Activated CD4-positive, CD25-positive, alpha-beta regulatory T cell treated with anti-CD3 and anti-CD28 coated beads, Interleukin-2, amount 50 U/mL, for 16 hours (primary cell): Measurements from ENCODE around the gene COPG1.
"Not testable (repeated sequence)": the region's sequence is repeated elsewhere in the genome, so short reads cannot be mapped to it uniquely, and the experiment has no call there.

ENCODE experiments used
- DNase-seq: peaks from one replicate; pipeline ENCODE4 v3.0.0-alpha.2; 2020; ENCODE audit warnings: low read depth, low spot score

The COPG1 gene, protein sequence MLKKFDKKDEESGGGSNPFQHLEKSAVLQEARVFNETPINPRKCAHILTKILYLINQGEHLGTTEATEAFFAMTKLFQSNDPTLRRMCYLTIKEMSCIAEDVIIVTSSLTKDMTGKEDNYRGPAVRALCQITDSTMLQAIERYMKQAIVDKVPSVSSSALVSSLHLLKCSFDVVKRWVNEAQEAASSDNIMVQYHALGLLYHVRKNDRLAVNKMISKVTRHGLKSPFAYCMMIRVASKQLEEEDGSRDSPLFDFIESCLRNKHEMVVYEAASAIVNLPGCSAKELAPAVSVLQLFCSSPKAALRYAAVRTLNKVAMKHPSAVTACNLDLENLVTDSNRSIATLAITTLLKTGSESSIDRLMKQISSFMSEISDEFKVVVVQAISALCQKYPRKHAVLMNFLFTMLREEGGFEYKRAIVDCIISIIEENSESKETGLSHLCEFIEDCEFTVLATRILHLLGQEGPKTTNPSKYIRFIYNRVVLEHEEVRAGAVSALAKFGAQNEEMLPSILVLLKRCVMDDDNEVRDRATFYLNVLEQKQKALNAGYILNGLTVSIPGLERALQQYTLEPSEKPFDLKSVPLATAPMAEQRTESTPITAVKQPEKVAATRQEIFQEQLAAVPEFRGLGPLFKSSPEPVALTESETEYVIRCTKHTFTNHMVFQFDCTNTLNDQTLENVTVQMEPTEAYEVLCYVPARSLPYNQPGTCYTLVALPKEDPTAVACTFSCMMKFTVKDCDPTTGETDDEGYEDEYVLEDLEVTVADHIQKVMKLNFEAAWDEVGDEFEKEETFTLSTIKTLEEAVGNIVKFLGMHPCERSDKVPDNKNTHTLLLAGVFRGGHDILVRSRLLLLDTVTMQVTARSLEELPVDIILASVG

GRCh38 chr3:129249284-129250065 is at the start of gene COPG1:
Gene COPG1 (plus strand): TSS chr3:129249606. CDS start chr3:129249710, 104 bp downstream.
- peak; percentile 65 for DNase-seq

DNA sequence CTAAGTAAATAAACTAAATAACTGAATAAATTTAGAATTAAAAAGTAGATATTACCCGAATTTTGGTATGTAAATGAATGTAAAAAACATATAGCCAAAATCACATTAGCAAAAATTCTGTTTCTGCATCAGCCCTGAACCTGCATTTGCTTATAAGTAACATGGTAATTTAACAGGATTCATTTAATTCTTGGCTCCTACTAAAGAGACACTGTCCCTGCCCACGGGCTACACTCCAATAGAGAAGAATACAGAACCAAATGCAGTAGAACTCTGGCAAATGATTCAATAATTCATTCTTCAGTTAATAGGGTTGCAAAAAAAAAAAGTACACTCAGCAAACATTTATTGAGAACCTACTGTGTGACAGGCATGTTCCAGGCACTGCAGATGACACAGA is 44.9 kb upstream of the COPG1 start:
- DNase-seq, result no peak

DNA sequence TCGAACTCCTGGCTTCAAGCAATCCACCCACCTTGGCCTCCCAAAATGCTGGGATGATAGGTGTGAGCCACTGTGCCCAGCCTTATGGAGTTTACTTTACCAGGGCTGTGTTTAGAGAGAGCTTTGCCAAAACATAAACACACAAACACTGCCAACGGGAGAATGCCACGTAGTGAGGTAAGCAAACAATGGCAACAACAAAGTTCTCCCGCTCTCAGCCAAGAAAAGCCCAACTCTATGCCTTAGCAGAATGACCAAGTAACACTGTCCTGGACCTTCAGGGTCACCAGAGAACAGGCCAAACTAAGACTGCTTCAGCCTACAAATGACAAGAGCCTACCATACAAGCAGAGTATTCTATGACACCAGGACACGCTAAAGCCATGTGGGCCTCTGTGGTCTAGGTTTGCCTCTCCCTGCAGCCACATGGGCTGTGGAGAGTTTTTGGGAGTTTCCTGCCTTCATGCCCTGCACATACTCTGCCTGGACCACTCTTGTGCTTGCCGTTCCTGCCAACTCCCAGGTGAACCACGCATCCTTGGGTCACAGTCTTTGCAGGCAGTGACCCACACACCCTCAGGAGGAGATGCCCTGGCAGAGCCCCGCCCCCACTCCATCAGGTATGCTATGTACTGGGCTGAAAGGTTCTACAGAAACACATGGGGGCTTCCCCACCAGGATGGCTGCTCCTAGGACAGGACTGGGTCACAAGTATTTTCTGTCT is 44.1 kb upstream of the COPG1 start:
- no peak for DNase-seq

GRCh38 chr3:129207479-129207878 is 41.9 kb upstream of the COPG1 start:
- DNase-seq, result no peak

- no peak for DNase-seq
Measured at GRCh38 chr3:129211345-129211744, 38.1 kb upstream of the COPG1 start.

- no peak for DNase-seq
Measured at GRCh38 chr3:129211772-129212171, 37.6 kb upstream of the COPG1 start.

- DNase-seq, result no peak
Measured at GRCh38 chr3:129213238-129213637, 36.2 kb upstream of the COPG1 start.

DNA sequence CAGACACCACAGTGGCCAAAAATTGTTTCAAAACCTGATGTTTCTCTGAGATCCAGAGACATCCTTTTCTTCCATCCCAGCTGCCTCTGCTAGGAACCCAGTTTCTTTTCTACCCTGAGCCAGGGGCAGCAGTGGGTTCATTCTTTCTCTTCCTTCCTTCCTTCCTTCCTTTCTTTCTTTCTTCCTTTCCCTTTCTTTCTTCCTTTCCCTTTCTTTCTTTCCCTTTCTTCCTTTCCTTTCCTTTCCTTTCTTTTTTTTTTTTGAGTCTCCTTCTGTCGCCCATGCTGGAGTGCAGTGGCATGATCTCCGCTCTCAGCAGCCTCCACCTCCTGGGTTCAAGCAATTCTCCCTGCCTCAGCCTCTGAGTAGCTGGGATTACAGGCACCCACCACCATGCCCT is 30.7 kb upstream of the COPG1 start:
- DNase-seq, result no peak

DNA sequence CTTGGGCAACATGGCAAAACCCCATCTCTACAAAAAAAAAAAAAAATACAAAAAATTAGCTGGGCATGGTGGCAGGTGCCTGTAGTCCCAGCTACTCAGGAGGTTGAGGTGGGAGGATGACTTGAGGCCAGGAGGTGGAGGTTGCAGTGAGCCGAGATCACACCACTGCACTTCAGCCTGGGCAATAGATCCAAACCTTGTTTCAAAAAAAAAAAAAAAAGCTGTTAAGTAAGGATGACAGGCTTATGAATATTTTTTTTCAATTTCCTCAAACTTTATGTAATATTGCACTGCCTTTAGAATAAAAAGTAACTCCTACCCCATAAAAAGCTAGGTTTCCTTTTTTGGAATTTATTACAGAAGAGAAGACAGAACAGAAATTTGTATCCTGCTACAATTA is 25.0 kb upstream of the COPG1 start:
- not testable (repeated sequence) for DNase-seq

DNA sequence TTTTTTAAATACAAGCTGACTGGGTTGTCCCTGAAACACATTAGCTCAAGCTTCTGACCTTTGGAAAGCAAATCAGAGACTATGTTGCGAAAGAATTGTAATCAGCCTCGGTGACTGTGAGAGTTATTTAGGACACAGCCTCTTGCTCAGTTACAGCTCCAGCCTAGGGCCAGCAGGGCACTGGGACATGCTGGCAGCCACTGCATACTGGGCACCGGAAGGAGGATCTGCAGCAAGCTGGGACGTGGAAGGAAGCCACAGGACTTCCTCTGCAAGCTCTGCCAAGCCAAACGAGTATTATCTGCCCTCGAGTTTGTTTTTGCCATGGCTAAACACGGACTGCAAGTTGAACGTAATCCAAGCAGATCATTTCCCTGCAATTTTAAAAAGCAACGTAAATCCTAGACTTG is 24.4 kb upstream of the COPG1 start:
- no peak for DNase-seq

- DNase-seq, result no peak
Measured at GRCh38 chr3:129226374-129226773, 23.0 kb upstream of the COPG1 start.

DNA sequence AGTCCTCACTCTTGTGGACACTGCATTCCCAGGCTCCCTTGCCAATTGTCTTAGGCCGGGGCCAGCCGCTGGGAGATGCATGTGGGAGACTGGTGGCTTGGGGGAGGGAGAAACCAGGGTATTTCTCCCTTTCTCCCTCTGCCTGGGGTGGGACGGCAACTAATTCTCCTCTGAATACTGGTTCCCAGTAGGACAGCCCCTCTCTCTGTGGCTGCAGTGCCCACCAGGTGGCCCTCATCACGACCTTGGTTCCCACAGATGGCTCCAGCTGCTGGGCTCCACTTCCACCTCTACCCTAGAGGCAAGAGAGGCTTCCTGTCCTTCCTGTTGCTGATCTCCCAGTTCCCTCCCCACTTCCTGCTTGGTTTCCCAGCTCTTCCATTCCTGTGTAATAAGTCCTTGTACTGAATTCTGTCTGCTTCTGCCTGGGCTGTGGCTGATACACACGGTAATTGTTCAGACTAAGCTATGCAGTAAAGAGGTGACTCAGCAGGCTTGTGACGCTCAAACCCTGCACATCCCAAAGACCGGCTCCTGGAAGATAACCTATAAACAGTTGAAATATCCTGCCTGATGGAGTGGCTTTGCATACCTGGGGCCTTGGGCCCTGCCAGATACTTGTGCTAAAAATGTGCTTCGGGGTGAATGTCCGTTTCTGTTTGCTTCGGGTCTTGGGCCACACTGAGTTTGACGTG is 20.4 kb upstream of the COPG1 start:
- no peak for DNase-seq

DNA sequence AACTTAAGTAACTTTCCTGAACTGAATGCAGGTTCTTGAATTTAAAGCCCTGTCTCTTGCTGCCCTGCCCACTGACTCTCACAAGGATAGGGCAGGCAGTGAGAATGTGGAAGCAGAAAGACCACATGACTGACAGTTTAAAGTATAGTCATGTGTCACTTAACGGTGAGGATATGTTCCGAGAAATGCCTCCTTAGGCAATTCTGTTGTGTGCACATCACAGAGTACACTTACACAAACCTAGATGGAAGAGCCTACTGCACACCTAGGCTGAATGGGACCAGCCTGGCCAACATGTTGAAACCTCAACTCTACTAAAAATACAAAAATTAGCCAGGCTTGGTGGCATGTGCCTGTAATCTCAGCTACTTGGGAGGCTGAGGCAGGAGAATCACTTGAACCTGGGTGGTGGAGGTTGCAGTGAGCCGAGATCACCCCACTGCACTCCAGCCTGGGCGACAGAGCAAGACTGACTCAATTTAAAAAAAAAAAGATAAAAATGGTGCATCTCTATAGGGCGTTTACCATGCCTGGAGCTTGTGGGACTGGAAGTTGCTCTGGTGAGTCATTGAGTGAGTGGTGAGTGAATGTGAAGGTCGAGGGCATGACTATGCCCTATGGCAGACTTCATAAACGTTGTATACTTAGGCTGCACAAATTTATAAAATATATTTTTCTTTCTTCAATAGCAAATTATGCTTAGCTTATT is 18.9 kb upstream of the COPG1 start:
- DNase-seq, result no peak

- no peak for DNase-seq
Measured at GRCh38 chr3:129231331-129232119, 17.9 kb upstream of the COPG1 start.

GRCh38 chr3:129233538-129233937 is 15.9 kb upstream of the COPG1 start:
- no peak for DNase-seq

DNA sequence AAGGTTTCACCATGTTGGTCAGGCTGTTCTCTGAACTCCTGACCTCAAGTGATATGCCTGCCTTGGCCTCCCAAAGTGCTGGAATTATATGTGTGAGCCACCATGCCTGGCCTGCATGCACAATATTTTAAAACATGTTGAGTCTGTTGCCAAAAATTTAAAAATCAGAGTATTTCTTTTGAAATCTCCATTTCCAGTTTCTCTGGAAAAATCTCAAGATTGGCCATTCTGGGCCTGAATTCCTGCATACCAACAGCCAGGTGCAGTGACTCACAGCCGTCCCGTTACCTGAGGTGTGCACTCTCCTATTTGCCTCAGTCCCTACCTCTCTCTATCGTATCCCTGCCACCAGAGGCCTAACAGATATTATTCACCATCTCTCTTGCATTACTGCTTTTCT is 15.0 kb upstream of the COPG1 start:
- no peak for DNase-seq

DNA sequence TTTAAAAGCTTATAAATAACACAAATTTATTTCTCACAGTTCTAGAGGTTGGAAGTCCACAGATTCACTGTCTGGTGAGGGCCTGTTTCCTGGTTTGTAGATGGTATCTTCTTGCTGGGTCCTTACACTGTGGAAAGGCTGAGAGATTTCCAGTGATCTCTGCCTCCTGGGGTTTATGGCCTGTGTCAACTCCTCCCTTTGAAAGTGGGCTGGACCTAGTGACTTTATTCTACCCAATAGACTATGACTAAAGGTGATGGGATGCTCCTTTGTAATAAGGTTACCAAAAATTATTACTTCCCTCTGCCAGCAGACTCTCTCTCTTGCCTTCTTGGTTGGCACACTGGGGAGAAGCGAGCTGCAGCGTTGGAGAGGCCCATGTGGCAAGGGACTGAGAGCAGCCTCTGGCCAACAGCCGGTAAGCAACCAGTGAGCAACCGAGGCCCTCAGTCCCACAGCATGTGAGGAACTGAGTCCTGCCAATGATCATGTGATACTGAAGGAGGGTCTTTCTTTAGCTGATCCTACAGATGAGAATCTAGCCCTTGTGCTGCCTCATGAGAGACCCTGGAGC is 14.0 kb upstream of the COPG1 start:
- DNase-seq, result no peak

- DNase-seq, result no peak
Measured at GRCh38 chr3:129238945-129239705, 10.3 kb upstream of the COPG1 start.
